Fibroblast of lung (primary cell): Measurements from ENCODE around the gene GAL3ST2.

Source experiments
- CTCF ChIP-seq, 2 donors: IDR thresholded peaks in 1 of 2; conservative IDR thresholded peaks in 1 of 2; 1 replicate in 1 of 2; 2 replicates in 1 of 2; pipeline ENCODE4 v1.5.1; 2011 to 2012; ENCODE audit warnings: low read length in 2 of 2, control low read depth in 1 of 2, inconsistent platforms in 1 of 2, low read depth in 1 of 2, mild to moderate bottlenecking in 1 of 2
- EZH2 ChIP-seq: IDR thresholded peaks from 2 replicates; pipeline ENCODE4 v1.5.1; 2012; ENCODE audit warnings: low read length, control low read depth, mild to moderate bottlenecking; ENCODE audit errors: missing control alignments

- TF ChIP-seq CTCF (conservative IDR thresholded peaks at IDR 0.05 in 1 of 2, IDR thresholded peaks at IDR 0.05 in 1 of 2; ENCODE audit: low read depth in 1 of 2, low read length in 2 of 2) = no peak
- TF ChIP-seq EZH2 = no peak
These were observed 21.5 kb upstream of the GAL3ST2 start for GRCh38 chr2:241755166-241755565.
